HG03565 (cell line): ENCODE data around the gene NR2F2.
"Not testable (repeated sequence)": the region's sequence is repeated elsewhere in the genome, so short reads cannot be mapped to it uniquely, and the experiment has no call there.

Source experiments
- ATAC-seq: cut with Tn5 transposase; IDR thresholded peaks from one replicate; pipeline ENCODE4 v1.9.1; 2021; ENCODE audit warnings: mild to moderate bottlenecking, moderate library complexity; ENCODE audit not compliant: unreplicated experiment

Gene NR2F2

GRCh38 chr15:96365781-96366525, 35.5 kb downstream of the NR2F2 start:
- no peak for ATAC-seq

GRCh38 chr15:96366526-96366877, 36.0 kb downstream of the NR2F2 start:
- no peak for ATAC-seq

DNA sequence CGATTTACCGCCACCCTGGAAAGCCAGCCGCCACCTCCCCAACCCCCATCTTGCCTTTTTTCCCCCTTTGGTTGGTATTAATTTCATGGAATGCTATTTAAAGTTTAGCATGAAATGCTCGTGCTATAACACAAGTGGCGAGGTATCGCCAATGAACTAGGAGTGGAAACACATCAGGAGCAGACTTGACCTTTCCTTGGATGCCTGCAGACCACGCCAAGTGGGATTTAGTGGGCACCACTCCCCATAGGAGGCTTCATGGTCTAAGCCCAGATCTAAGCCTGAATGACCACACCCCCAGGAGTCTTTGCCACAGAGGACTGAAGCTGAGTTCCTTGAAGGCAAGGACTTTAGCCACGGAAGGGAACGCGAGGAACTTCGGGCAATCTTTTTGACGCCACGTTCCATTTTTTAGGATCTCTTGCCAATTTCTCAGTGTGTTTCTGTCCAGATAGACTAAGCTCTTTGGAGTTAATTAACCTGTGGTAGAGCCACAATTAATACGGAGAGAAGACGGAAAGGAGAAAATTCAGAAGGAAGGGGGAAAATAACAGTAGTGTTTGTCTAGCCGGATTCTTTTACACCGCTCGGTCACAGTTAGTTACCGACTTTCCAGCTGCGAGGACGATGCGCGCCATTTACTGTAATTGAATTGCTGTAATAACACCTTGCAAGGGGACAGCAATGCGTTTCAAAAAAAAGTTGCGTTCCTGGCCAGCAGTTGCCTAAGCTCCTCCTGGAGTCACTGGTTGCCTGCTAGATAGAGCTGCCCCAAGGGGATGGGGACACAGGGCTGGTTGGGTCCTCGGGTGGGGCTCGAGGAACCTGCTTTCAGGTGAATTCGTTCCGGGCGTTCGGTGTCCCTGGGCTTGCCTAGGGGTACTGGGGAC, 37.1 kb downstream of the NR2F2 start:
- ATAC-seq, result no peak

DNA sequence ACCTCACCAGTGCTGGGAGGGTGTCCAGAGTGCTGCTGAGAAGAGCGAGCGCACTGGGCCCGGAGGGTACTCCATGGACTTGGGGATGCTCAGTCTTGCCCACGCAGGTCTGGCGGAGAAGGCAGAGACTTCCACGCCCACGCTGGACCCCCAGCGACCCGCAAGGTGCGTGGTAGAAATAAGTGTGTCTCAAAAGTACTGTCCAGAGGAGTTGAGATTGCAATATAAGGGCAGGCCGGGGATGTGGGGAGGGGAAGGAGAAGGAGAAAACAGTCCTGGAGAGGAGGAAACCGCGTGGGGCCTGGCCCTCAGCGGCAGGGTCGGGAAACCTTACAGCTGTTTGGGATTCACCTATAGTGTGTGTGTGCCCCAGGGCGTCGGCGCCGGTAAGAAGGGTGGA, 38.9 kb downstream of the NR2F2 start:
- no peak for ATAC-seq

DNA sequence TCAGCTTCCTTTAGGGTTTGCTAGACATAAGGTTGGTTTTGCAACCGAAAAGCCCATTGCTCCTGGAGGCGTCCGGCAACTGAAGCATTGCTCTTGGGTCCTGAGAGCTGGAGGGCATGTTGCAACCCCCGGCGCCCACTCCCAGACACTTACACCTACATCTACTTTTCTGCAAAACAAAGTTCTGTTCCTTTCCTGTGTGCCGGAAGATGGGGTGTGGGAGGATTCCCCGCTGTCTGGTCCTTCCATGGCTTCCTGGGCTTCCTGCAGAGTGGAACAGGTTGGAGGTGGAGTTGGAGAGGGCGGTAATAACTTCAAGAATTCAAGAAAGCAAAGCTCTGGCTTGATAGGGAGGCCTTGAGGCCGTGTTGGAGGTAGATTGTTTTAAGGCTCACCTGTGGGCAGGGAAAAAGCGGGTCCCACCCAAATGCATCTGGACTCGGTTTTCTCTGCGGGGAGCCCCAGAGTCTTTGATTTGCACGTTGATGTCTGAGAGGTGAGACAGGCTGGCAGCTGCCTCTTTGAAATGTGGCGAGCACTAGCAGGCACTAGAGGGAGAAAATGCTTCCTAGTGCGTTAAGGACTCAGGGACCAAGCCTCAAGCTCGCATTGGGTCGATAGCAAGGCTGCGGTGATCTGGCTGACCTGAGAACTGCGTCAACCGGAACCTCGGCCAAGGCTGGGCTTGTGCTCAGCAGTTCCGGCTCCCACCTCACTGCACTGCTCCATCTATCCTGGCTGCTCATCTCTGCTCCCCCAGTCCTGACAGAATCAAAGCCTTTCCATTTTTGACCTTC, 39.5 kb downstream of the NR2F2 start:
- ATAC-seq, result no peak

GRCh38 chr15:96372554-96372953, 42.1 kb downstream of the NR2F2 start:
- ATAC-seq, result no peak

DNA sequence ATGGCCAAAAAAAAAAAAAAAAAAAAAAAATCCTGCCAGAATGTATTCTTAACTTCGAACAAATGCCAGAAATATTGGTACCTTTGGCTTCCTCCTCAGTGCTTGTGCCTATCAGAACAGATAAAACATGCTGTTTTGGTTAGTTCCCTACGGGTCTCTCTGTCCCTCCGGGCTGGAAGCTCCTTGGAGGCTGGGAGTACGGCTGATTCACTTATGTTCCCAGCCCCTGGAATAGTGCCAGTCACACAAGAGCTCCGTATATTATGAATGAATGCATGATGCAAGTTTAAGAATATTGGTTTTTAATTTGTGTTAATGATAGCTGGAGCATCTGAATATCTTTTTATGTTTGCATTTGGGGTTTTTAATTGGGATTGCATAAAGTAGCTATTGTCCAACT, 44.0 kb downstream of the NR2F2 start:
- ATAC-seq, result no peak

- ATAC-seq, result not testable (repeated sequence)
Measured at GRCh38 chr15:96379592-96379991, 49.1 kb downstream of the NR2F2 start.

- ATAC-seq, result no peak
Measured at GRCh38 chr15:96381463-96381862, 51.0 kb downstream of the NR2F2 start.

DNA sequence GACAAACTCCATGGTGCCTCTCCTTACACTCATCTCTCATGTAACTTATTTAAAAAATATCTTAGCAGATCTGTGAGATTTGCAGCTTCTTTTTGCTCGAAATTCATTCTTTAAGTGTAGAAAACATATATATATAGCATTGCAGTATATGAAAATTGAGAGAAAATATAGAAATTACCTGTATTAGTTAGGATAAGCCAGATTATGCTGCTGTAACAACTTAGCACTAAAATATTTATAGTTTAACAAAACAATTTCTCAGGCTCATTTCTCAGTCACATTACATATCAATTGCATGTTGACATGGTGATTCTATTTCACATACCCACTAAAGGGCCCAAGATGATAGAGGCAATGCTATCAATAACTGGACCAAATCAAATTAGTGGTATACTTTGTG, 54.7 kb downstream of the NR2F2 start:
- no peak for ATAC-seq

- ATAC-seq, result no peak
Measured at GRCh38 chr15:96388673-96389072, 58.2 kb downstream of the NR2F2 start.
